GM20000 (cell line): Measurements from ENCODE around the gene IGFBPL1.

Experiments
- DNase-seq: peaks from one replicate; pipeline ENCODE4 v3.0.0; 2012; ENCODE audit warnings: low spot score
- CTCF ChIP-seq: IDR thresholded peaks from 2 replicates; pipeline ENCODE4 v1.5.1; 2012; ENCODE audit warnings: mild to moderate bottlenecking, control low read depth; ENCODE audit errors: extremely low read depth, missing control alignments

Gene IGFBPL1

GRCh38 chr9:38362852-38363588, 61.2 kb downstream of the IGFBPL1 start:
- peak; percentile 69 for DNase-seq
- peak; percentile 29 for TF ChIP-seq CTCF

GRCh38 chr9:38361473-38361850, 62.8 kb downstream of the IGFBPL1 start:
- no peak for DNase-seq
- TF ChIP-seq CTCF: no peak

GRCh38 chr9:38360839-38361472, 63.3 kb downstream of the IGFBPL1 start:
- no peak for DNase-seq
- no peak for TF ChIP-seq CTCF

GRCh38 chr9:38359689-38360385, 64.4 kb downstream of the IGFBPL1 start:
- no peak for DNase-seq
- no peak for TF ChIP-seq CTCF

DNA sequence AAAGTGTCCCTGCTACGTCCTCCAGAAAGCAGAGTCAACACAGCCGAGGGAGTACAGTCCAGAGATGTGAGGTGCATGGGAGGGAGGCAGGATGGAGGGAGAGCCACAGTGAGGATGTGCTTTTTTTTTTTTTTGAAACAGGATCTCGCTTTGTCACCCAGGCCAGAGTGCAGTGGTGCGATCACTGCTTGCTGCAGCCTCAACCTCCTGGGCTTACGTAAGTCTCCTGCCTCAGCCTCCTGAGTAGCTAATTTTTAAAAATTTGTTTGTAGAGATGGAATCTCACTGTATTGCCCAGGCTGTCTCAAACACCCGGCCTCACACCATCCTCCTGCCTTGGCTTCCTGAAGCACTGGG, 65.0 kb downstream of the IGFBPL1 start:
- no peak for TF ChIP-seq CTCF
- no peak for DNase-seq

DNA sequence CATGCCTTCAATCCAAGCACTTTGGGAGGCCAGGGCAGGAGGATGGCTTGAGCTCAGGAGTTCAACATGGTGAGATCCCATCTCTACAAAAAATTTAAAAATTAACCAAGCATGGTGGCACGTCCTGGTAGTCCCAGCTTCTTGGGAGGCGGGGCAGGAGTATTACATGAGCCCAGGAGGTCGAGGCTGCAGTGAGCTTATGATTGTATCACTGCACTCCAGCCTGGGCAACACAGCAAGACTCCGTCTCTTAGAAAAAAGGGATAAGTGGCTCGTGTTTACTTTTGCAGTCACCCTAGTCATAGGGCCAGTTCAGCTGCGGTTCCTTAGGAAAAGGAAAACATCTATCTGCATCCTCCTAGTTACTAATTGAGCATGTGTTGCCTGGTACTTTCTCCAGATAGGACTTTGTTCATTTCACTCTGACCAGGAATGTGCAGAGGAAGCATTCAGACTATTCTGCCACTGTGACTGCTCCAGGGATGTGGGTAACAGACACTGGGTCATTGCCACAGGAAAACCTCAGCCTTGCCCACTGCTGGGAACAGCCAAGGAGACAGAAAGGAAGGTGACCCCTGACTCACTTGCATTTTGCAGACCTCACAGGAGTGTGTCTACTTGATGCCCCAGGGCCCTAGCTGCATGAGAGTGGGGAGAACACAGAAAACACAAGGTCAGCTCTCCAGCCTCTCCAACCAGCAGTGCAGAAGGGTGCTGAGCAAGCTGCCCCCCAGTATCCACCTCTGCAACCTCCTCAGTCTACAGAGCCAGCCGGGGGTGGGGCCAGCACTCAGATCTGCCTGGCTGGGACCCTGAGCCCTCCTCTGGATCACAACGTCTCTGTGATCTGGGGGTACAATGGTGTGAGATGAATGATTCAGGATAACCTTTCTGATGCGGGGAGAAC, 65.6 kb downstream of the IGFBPL1 start:
- DNase-seq: no peak
- TF ChIP-seq CTCF: no peak
